IPS DF 4.7 (cell line): Measurements from ENCODE around the gene ARFIP2.
A peak's percentile ranks its signal among the peaks of the same experiment; 100 is the strongest.

Experiments used
- DNase-seq: peaks from one replicate; pipeline ENCODE4 v3.0.0-alpha.2; 2013; ENCODE audit warnings: low spot score; ENCODE audit errors: extremely low read depth

ARFIP2 gene

GRCh38 chr11:6443269-6444003, 37.7 kb downstream of the ARFIP2 start:
- no peak for DNase-seq

- DNase-seq: no peak
These were observed 38.7 kb downstream of the ARFIP2 start for GRCh38 chr11:6442441-6442840.

GRCh38 chr11:6440906-6441358, 40.2 kb downstream of the ARFIP2 start, which contains the start of gene HPX:
HPX (minus strand) TSS chr11:6440987; CDS start chr11:6440963, 24 bp downstream.
- no peak for DNase-seq

- peak; percentile 44 for DNase-seq
These were observed 42.1 kb downstream of the ARFIP2 start for GRCh38 chr11:6438979-6439571.

GRCh38 chr11:6437993-6438392, 43.1 kb downstream of the ARFIP2 start:
- no peak for DNase-seq

GRCh38 chr11:6437423-6437822, 43.7 kb downstream of the ARFIP2 start:
- DNase-seq: no peak

- no peak for DNase-seq
These were observed 47.0 kb downstream of the ARFIP2 start for GRCh38 chr11:6433998-6434660.

- DNase-seq: no peak
These were observed 49.3 kb downstream of the ARFIP2 start for GRCh38 chr11:6431861-6432260.

GRCh38 chr11:6427516-6427915, 53.6 kb downstream of the ARFIP2 start:
- no peak for DNase-seq
